CD4-positive, alpha-beta T cell (primary cell): ENCODE measurements around the gene PAX5. TPM values are rescaled to one million over a fixed set of nuclear protein-coding genes. Genes with fewer than 3 reads are reported as not detected.

Experiments used
- ATAC-seq: fragments of 200-7000 bp; cut with Tn5 transposase; one replicate; pipeline ENCODE4 v1.10.0; 2022; ENCODE audit warnings: mild to moderate bottlenecking; ENCODE audit not compliant: poor library complexity
- CTCF ChIA-PET: fragments of 350-600 bp; sonication (Branson Sonifier 250); formaldehyde crosslinking; loops from one replicate; lab custom pipeline; 2021; ENCODE audit warnings: antibody characterized with exemption, inconsistent platforms; lab: Charles Lee
- POLR2A ChIA-PET: fragments of 350-600 bp; sonication (Branson Sonifier 250); formaldehyde crosslinking; loops from one replicate; lab custom pipeline; 2021; ENCODE audit warnings: antibody characterized with exemption, inconsistent platforms; lab: Charles Lee
- DNase-seq, 14 experiments: peaks; one replicate each; pipeline ENCODE4 v3.0.0-alpha.2; 2013 to 2020; ENCODE audit warnings: mixed read lengths in 2 of 14
- H3K27ac ChIP-seq, 2 donors: one replicate each; pipeline versions ENCODE4 v1.5.1 to v1.7.0; 2013; ENCODE audit warnings: low read length in 2 of 2, low read depth in 1 of 2, mild to moderate bottlenecking in 1 of 2
- H3K27me3 ChIP-seq, 2 experiments: 1 replicate in 1 of 2; 2 replicates in 1 of 2; pipeline versions ENCODE4 v1.6.1 to v1.7.0; 2013; ENCODE audit warnings: low read length in 2 of 2, control low read depth in 1 of 2, mild to moderate bottlenecking in 1 of 2, moderate library complexity in 1 of 2; ENCODE audit not compliant: insufficient read depth in 2 of 2, control insufficient read depth in 1 of 2
- H3K36me3 ChIP-seq: one replicate; pipeline ENCODE4 v1.6.1; 2013; ENCODE audit warnings: low read length, control low read depth; ENCODE audit not compliant: insufficient read depth
- H3K4me1 ChIP-seq: one replicate; pipeline ENCODE4 v1.6.1; 2013; ENCODE audit warnings: low read length, control low read depth; ENCODE audit not compliant: insufficient read depth
- H3K4me3 ChIP-seq: one replicate; pipeline ENCODE4 v1.5.1; 2013; ENCODE audit warnings: mild to moderate bottlenecking, low read length, moderate library complexity
- H3K9me3 ChIP-seq, 2 experiments: 1 replicate in 1 of 2; 2 replicates in 1 of 2; pipeline versions ENCODE4 v1.6.1 to v1.7.0; 2013; ENCODE audit warnings: low read length in 2 of 2, mild to moderate bottlenecking in 2 of 2, control low read depth in 1 of 2, moderate library complexity in 1 of 2; ENCODE audit not compliant: control insufficient read depth in 1 of 2, insufficient read depth in 1 of 2
- H3K27ac Mint-ChIP-seq: one replicate; pipeline ENCODE4 v1.8.0; 2020; ENCODE audit warnings: mixed read lengths
- H3K27me3 Mint-ChIP-seq: one replicate; pipeline ENCODE4 v1.8.0; 2021; ENCODE audit warnings: mixed read lengths
- H3K36me3 Mint-ChIP-seq: one replicate; pipeline ENCODE4 v1.8.0; 2021; ENCODE audit warnings: low read depth, mixed read lengths
- H3K4me1 Mint-ChIP-seq: one replicate; pipeline ENCODE4 v1.8.0; 2021; ENCODE audit warnings: low read depth, mixed read lengths
- H3K4me3 Mint-ChIP-seq: one replicate; pipeline ENCODE4 v1.8.0; 2020; ENCODE audit warnings: mild to moderate bottlenecking, mixed read lengths
- H3K9me3 Mint-ChIP-seq: one replicate; pipeline ENCODE4 v1.8.0; 2020; ENCODE audit warnings: mixed read lengths
- CTCF ChIP-seq: fragments of 200-600 bp; IDR thresholded peaks from one replicate; pipeline ENCODE4 v1.8.0; 2022; ENCODE audit warnings: antibody characterized with exemption, mild to moderate bottlenecking
- intact Hi-C, 2 experiments: fragments of 100-400 bp; cut with DNase I in 1 of 2; cut with micrococcal nuclease in 1 of 2; formaldehyde crosslinking; loops; one replicate each; pipeline versions ENCODE4 v1.15.1 to v1.9.0; 2023 to 2025; cut with DNase I, micrococcal nuclease
- total RNA-seq, 174 experiments: library from RNA in 2 of 174; stranded (reverse) in 2 of 174; gene quantifications; one replicate each; pipeline ENCODE4 v1.2.3 and lab custom pipeline; 2021 to 2026

The PAX5 gene
- total RNA-seq, 2 experiments from 2014 or later: 0.03 to 0.11 TPM

- CTCF ChIA-PET: no interaction called here
- Mint-ChIP-seq H3K27ac (no peak overlapping the region), H3K36me3 (no peaks in the 10 kb centered on the region), H3K4me1 (no peaks in the 10 kb centered on the region), H3K9me3 (no peaks in the 10 kb centered on the region), H3K27me3 (peaks cover 27% of the 10 kb centered on the region), H3K4me3 (no peak overlapping the region)
- Histone ChIP-seq H3K27ac (no peak overlapping the region), H3K4me3 (no peak overlapping the region), H3K27me3 (peaks cover 4 to 5% of the 10 kb centered on the region in 2 experiments), H3K4me1 (no peaks in the 10 kb centered on the region), H3K9me3 (no peaks in the 10 kb centered on the region), H3K36me3 (no peaks in the 10 kb centered on the region)
- DNase-seq (no peak), ATAC-seq (no peak)
- POLR2A ChIA-PET: no interaction called here
- intact Hi-C loops: no loop called here
- no peak for TF ChIP-seq CTCF
These were observed 120.5 kb downstream of the PAX5 start for GRCh38 chr9:36913393-36914211.

GRCh38 chr9:36912620-36913019 is 121.4 kb downstream of the PAX5 start:
- ChIA-PET POLR2A (no interaction called here), CTCF (no interaction called here)
- DNase-seq: no peak
- no peaks in the 10 kb centered on the region for H3K36me3 Mint-ChIP-seq
- intact Hi-C loops: no loop called here
- H3K27me3 Mint-ChIP-seq: peaks cover 26% of the 10 kb centered on the region
- TF ChIP-seq CTCF: no peak
- no peak overlapping the region for H3K4me3 Mint-ChIP-seq
- Histone ChIP-seq H3K36me3 (no peaks in the 10 kb centered on the region), H3K27ac (no peak overlapping the region), H3K4me3 (no peak overlapping the region), H3K9me3 (no peaks in the 10 kb centered on the region), H3K4me1 (no peaks in the 10 kb centered on the region), H3K27me3 (peaks cover 4 to 5% of the 10 kb centered on the region in 2 experiments)
- no peaks in the 10 kb centered on the region for H3K4me1 Mint-ChIP-seq
- no peak for ATAC-seq
- no peaks in the 10 kb centered on the region for H3K9me3 Mint-ChIP-seq
- no peak overlapping the region for H3K27ac Mint-ChIP-seq

- TF ChIP-seq CTCF: no peak
- no peaks in the 10 kb centered on the region for H3K4me1 ChIP-seq
- Mint-ChIP-seq H3K9me3 (no peaks in the 10 kb centered on the region), H3K36me3 (no peaks in the 10 kb centered on the region), H3K4me1 (no peaks in the 10 kb centered on the region), H3K27me3 (peaks cover 31% of the 10 kb centered on the region), H3K27ac (no peak overlapping the region), H3K4me3 (no peak overlapping the region)
- DNase-seq (no peak), ATAC-seq (no peak)
- intact Hi-C loops: no loop called here
- POLR2A ChIA-PET: no interaction called here
- CTCF ChIA-PET: no interaction called here
- H3K27me3 ChIP-seq: peaks cover 4 to 5% of the 10 kb centered on the region in 2 experiments
- no peak overlapping the region for H3K4me3 ChIP-seq
- no peaks in the 10 kb centered on the region for H3K9me3 ChIP-seq
- H3K36me3 ChIP-seq: no peaks in the 10 kb centered on the region
- no peak overlapping the region for H3K27ac ChIP-seq
These were observed 122.3 kb downstream of the PAX5 start for GRCh38 chr9:36911601-36912412.
